ENCODE data around the gene MAD1L1. TPM values are rescaled to one million over a fixed set of nuclear protein-coding genes. Genes with fewer than 3 reads are reported as not detected.

Gene MAD1L1
- total RNA-seq, 1 experiment from 2014 or later = 38.5 TPM

DNA sequence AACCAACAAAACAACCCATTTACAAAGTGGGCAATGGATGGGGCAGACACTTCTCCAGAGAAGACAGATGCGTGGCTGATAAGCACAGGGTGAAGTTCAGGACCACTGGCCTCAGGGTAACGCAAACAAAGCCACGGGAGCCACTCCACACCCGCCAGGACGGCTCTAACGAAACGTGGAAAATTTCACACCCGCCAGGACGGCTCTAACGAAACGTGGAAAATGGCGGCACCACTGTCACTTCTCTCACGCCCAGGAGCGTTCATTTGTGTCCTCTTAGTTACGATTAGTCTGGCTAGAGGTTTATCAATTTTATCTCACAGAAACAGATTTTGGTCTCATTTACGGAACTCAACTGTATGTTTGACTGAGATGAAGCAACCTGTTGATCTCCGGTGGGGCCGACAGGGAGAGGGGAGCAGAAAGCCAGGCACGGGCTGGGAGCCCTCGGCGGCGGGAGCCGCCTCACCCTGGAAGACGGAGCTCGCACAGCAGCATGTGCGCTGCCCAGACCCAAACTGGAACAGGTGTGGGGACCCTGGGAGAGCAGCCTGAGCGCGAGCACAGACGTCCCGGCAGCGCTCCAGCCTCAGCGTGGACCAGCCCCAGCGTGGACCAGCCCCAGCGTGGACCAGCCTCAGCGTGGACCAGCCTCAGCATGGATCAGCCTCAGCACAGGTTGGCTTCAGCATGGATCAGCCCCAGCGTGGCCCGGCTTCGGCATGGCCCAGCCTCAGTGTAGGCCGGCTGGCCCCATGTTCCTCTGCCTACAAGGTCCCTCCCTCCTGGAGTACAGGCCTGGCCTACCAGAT lies 243.5 kb downstream of the MAD1L1 start:
- H4K20me1 ChIP-seq (ENCODE audit: insufficient read depth) = no peaks in the 10 kb centered on the region
- H3K9me2 ChIP-seq (ENCODE audit: insufficient read depth) = no peaks in the 10 kb centered on the region
- no peaks in the 10 kb centered on the region for H3K27me3 ChIP-seq (ENCODE audit: insufficient read depth, low read length)
- ChIA-PET RAD21 (ENCODE audit: low non-redundant PET in 1 of 2, low total read pairs in 2 of 2, uncharacterized antibody in 2 of 2, unreplicated experiment in 2 of 2) (no interaction called here), CTCF (no interaction called here), POLR2A (no interaction called here)
- no peaks in the 10 kb centered on the region for H3K79me2 ChIP-seq (ENCODE audit: insufficient read depth, low read length)
- no peak overlapping the region for H3K4me3 ChIP-seq (replicated peaks in 1 of 2; ENCODE audit: low read depth in 1 of 2, low read length in 2 of 2)
- H3K4me1 ChIP-seq (ENCODE audit: control insufficient read depth in 1 of 2, insufficient read depth in 2 of 2, low read length in 2 of 2) = no peaks in the 10 kb centered on the region
- DNase-seq (ENCODE audit: low read depth, low spot score) (no peak), ATAC-seq (no peak)
- H2AFZ ChIP-seq (ENCODE audit: low read depth, low read length, poor library complexity, severe bottlenecking) = no peak overlapping the region
- BruUV-seq (replicated peaks) = no TSS peak
- no peak overlapping the region for H3K27ac ChIP-seq (ENCODE audit: low read depth, low read length)
- intact Hi-C loops (cut with micrococcal nuclease) = no loop called here
- H3K36me3 ChIP-seq (ENCODE audit: control insufficient read depth in 1 of 2, insufficient read depth in 2 of 2, low read length in 2 of 2) = no peaks in the 10 kb centered on the region
- H3K9me3 ChIP-seq (ENCODE audit: control insufficient read depth in 1 of 2, insufficient read depth in 1 of 2, low read depth in 1 of 2, low read length in 2 of 2) = no peaks in the 10 kb centered on the region
- no peak for TF ChIP-seq EZH2phosphoT487 (IDR thresholded peaks at IDR 0.05; ENCODE audit: borderline replicate concordance)
- TF ChIP-seq, protein P1, sequence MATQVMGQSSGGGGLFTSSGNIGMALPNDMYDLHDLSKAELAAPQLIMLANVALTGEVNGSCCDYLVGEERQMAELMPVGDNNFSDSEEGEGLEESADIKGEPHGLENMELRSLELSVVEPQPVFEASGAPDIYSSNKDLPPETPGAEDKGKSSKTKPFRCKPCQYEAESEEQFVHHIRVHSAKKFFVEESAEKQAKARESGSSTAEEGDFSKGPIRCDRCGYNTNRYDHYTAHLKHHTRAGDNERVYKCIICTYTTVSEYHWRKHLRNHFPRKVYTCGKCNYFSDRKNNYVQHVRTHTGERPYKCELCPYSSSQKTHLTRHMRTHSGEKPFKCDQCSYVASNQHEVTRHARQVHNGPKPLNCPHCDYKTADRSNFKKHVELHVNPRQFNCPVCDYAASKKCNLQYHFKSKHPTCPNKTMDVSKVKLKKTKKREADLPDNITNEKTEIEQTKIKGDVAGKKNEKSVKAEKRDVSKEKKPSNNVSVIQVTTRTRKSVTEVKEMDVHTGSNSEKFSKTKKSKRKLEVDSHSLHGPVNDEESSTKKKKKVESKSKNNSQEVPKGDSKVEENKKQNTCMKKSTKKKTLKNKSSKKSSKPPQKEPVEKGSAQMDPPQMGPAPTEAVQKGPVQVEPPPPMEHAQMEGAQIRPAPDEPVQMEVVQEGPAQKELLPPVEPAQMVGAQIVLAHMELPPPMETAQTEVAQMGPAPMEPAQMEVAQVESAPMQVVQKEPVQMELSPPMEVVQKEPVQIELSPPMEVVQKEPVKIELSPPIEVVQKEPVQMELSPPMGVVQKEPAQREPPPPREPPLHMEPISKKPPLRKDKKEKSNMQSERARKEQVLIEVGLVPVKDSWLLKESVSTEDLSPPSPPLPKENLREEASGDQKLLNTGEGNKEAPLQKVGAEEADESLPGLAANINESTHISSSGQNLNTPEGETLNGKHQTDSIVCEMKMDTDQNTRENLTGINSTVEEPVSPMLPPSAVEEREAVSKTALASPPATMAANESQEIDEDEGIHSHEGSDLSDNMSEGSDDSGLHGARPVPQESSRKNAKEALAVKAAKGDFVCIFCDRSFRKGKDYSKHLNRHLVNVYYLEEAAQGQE (IDR thresholded peaks at IDR 0.05; ENCODE audit: low read depth) = no peak
- no peak for TF ChIP-seq RAD21 (IDR thresholded peaks at IDR 0.05; ENCODE audit: low read depth)
- TF ChIP-seq, protein P2, sequence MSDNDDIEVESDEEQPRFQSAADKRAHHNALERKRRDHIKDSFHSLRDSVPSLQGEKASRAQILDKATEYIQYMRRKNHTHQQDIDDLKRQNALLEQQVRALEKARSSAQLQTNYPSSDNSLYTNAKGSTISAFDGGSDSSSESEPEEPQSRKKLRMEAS (IDR thresholded peaks at IDR 0.05) = no peak
- TF ChIP-seq, protein P3, sequence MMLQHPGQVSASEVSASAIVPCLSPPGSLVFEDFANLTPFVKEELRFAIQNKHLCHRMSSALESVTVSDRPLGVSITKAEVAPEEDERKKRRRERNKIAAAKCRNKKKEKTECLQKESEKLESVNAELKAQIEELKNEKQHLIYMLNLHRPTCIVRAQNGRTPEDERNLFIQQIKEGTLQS (IDR thresholded peaks at IDR 0.05) = no peak
- TF ChIP-seq EZH2 (IDR thresholded peaks at IDR 0.05) = no peak
- TF ChIP-seq POLR2AphosphoS5 (IDR thresholded peaks at IDR 0.05; ENCODE audit: low read depth, low read length) = no peak
- no peak for TF ChIP-seq ELF1 (IDR thresholded peaks at IDR 0.05; ENCODE audit: borderline replicate concordance, low read depth)
- no peak for TF ChIP-seq YY1 (IDR thresholded peaks at IDR 0.05; ENCODE audit: extremely low read depth, insufficient replicate concordance, low read depth, low read length)
- TF ChIP-seq CBX3 (IDR thresholded peaks at IDR 0.05; ENCODE audit: low read depth) = no peak
- TF ChIP-seq POLR2A (IDR thresholded peaks at IDR 0.05; ENCODE audit: borderline replicate concordance, extremely low read depth, insufficient read depth, insufficient read length) = no peak
- TF ChIP-seq CEBPB (IDR thresholded peaks at IDR 0.05; ENCODE audit: low read depth) = no peak
- no peak for TF ChIP-seq SRF (IDR thresholded peaks at IDR 0.05; ENCODE audit: low read depth)
- no peak for TF ChIP-seq FOSL1 (IDR thresholded peaks at IDR 0.05; ENCODE audit: low read depth)
- no peak for TF ChIP-seq TCF7L2 (IDR thresholded peaks at IDR 0.05; ENCODE audit: borderline replicate concordance, extremely low read depth, insufficient read depth, insufficient read length)
- H3K9ac ChIP-seq (ENCODE audit: low read length) = no peak overlapping the region
- no peak overlapping the region for H3K4me2 ChIP-seq (ENCODE audit: low read length)
